ENCODE results near the gene NCMAP.

NCMAP gene

DNA sequence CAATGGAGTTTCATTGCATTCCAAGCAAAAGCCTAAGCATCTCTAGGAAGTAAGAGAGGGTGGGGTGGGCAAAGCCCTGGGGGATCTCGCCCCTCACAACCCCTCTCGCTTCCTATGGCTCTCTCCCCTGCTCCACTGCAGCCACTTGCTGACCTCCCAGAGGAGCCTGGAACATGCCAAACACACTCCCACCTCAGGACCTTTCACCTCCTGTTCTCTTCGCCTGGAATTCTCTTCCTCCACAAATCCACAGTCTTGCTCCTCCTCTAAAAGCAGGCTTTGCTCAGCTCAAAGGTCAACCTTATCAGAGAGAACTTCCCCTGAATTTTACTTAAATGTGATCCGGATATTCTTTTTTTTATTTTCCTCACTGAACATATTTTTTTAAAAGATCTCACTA is 66.3 kb downstream of the NCMAP start:
- no peak for DNase-seq (ENCODE audit: low read depth)

DNA sequence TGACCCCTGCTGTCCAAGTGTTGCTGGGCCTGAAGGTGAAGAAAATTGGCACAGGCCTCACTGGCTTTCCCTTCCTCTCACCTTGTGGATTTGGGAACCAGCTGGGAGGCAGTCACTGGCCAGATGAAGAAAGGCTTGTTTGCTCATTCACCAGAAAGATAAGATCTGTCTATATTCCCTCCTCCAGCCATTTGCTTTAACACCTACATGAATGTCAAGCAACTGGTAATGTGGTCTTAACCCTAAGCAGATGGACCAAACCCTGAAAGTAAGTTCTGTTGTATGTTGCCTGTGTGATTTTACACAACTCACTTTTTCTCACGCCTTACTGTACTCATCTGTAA is 76.9 kb downstream of the NCMAP start:
- no peak for DNase-seq (ENCODE audit: low read depth)

DNA sequence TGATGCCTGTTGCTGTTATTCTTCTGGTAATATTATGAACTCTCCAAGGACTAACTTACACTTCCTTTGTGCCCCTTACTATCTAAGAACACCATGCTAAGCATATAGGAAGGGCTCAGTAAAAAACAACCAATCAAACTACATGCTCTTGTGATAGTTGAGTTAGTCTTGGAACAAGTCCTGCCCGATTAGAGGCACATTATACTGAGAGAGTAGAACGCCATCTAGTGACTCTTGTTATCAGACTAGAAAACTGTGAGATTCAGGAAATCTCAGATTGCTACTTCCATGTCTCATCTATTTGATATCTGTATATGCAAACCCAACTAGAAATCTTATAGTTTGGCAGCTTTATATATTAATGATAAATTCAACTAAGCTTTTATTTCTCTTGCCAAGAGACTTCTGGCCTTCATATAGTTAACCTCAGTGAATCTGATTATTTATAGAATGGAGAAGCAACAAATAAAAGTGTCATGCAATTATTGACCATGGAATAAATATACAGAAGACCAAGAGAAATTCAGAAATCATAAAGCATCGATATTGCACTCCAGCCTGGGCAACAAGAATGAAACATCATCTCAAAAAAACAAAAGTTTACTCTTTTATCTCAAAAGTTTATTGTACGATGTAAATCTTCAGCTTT is 79.4 kb downstream of the NCMAP start:
- no peak for DNase-seq (ENCODE audit: low read depth)

DNA sequence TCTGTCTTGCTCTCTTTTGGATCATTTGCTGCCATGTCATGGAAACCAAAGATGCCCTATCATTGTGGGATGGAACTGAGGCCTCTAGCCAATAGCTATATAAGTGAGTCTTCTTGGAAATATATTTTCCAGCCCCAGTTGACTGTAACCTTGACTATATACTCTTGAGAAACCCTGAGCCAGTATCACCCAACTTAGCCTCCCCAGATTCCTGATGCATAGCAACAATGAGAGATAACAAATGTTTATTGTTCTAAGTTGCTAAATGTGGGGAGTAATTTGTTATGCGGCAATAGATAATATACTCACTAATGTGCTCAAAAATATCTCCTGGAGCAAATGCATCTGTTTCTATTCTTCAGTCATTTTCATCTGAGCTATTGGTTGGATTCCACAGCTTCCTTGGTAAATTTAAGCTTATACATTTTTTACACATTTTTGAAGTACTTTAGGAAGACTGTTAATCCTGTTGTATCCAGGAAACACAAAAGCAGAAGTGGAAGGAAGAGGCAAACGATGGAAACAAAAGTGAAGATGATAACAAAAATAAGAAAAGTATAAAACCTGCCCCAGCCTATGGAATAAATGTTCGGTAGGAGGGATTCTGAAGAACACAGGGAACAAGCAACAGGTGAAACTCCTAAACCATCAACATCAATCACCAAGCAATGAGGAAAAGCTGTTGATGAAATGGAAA is 80.9 kb downstream of the NCMAP start:
- no peak for DNase-seq (ENCODE audit: low read depth)

DNA sequence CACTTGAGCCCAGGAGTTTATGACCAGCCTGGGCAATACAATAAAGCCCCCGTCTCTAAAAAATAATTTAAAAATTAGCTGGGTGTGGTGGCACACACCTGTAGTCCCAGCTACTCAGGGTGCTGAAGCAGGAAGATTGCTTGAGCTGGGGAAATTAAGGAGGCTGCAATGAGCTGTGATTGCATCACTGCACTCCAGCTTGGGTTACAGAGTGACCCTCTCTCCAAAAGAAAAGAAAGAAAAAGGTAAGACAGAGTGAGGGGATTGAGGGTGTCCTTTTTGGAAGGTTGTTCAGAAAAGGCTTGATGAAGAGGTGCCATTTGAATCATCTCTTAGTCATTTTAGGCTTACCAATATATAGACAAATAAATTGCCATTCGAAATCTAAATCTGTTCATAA is 83.2 kb downstream of the NCMAP start:
- no peak for DNase-seq (ENCODE audit: low read depth)

DNA sequence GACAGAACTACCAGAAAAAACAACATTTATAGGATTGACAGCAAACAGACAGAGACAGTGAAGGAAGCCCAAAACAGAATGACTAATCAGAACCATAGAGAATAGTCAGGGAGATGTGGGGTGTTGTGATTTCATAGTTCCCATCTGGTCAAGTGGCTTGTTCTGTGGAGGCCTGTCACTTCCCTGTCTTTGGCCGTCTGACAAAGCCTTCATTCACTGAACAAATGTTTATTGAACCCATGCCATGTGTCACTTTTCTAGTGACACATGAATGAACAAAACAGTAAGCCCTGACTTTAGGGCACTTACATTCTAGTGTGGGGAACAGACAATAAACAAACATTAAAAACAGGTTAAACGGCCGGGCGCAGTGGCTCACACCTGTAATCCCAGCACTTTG is 84.0 kb downstream of the NCMAP start:
- no peak for DNase-seq (ENCODE audit: low read depth)

DNA sequence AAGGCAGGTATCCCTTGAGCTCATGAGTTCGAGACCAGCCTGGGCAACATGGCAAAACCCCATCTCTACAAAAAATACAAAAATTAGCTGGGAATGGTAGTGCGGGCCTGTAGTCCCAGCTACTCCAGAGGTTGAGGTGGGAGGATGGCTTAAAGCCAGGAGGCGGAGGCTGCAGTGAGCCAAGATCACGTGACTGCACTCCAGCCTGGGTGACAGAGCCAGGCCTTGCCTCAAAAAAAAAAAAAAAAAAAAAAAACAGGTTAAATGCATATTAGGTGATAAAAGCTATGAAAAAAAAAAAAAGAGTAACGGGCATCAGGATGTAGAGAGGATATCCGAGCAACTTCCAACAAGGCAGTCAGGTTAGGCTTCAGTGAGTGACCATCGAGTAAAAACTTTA is 84.4 kb downstream of the NCMAP start:
- no peak for DNase-seq (ENCODE audit: low read depth)

DNA sequence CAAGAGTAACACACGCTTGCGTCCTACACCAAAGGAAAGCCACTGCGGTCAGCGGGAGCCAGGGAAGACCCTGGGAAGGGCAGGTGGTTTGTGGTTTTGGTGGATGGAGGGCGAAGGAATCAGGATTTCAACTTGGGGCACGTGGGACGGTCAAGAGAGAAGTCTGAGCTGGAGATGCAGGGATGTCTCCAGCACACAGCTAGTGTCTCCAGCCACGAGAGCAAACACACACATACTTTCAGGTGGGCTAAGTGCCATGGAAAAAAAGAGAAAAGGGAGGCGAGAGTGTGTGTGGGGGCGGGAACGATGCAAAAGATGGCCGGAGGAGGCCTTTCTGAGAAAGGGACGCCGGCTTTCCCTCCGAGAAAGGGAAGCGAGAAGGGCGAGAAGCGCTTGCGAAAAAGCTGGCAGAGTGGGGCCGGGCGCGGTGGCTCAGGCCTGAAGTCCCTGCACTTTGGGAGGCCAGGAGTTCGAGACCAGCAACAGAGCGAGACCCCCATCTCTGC is 85.8 kb downstream of the NCMAP start:
- no peak for DNase-seq (ENCODE audit: low read depth)

DNA sequence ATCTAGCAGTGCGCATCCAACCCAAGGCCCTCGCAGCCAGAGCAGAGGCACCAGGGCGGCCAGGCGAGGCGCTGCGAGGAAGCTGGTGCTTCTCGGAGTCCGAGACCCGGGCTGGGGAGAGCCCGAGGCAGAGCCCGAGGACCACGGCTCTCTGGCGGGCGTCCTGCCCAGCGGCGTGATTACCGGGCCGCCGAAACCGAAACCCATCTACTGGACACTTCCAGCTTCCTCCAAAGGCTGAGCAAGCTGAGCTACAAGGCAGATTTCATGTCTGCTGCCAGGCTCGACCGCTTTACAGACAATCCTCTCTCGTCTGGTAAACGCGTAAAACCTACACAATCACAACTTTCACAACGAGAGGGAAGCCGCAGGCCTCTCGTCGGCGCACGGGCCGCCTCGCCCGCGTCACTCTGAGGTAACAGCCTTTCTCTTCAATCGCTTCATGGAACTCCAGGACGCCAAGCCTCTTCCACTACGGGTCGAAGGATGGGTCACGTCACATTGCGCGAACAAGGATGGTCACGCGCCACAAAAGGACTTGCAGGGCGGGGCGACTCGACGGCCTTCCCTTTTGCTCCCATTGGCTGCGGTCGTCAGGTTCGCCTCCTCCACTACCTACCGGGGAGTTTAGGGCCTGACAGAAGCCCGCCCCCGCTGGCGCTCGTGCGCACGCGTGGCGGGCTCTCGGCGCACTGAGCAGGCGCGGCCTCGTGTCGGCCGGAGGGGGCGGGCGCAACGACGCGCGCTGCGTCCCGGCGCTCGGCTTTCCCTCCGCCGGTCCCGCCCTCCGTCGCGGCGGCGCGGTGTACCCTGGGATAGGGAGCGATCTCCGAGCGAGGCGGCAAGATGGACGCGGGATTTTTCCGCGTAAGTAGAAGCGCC is 86.8 kb downstream of the NCMAP start, which contains the start of gene SRRM1:
SRRM1 (plus strand) TSS at position 822 of the 882 bp plus-strand sequence; CDS start at position 847, 25 bp downstream.
- DNase-seq (ENCODE audit: low read depth) = peak; percentile 97

DNA sequence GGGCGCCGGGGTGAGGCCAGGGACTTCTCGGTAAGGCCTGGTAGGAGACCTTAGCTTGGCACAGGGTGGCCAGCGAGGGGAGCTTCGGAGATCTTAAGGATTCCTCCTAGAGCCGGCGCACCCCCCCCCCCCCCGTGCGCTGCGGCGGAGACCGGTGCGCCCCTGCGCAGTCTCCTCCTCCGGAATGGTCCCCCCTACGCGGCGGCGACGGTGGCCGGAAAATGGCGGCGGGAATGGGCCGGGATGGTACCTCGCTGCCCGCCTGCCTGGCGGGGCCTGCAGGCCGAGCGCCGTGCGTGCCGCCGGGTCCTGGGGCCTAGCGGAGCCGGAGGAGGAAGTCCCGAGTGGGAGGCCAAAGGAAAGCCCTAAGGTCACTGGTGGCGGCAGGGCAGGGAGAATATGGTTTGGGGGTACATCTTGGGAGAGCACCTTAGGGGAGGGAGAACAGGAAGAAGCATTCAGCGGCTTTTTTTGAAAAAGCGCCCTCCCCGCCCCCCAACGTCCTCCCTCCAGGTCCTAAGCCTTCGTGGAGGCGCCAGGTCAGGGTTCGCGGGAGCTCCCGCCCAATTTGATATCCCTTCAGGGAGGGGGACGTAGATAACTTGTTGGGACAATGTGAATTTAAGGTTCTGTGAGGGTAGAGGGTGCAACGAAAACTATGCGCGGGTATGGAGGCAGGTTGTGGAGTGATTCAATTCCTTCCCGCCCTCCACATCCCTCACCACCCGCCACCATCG is 87.6 kb downstream of the NCMAP start:
- DNase-seq (ENCODE audit: low read depth) = no peak

DNA sequence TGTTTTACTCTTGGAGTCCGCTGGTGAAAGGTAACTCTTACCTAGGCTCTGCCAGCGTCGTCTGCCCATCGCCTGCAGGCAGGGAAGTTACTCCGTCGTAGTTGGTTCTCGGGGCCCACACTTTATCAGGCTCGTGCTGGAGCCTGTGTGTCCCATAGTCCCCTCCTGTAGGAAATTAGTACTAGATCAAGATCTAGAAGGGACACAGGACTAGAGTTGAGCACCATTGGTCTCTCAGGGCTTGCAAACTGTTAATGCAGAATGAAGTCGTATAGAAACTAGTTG is 88.2 kb downstream of the NCMAP start:
- no peak for DNase-seq (ENCODE audit: low read depth)

DNA sequence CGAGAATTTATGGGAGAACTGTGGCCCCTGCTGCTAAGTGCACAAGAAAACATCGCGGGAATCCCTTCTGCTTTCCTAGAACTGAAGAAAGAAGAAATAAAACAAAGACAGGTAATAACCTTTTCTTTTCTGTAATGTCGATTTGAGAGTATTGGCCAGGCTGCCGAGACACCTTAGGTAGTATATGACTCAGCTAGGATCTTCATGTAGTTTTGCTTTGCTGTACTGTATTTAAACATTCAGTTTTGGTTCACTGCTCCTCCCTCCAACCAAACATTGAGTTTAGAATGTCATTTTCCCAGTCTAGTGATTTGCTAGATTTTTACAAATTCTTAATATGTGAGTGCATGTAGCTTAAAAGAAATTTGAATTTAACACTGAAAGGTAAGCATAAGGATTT is 93.0 kb downstream of the NCMAP start:
- DNase-seq (ENCODE audit: low read depth) = no peak

DNA sequence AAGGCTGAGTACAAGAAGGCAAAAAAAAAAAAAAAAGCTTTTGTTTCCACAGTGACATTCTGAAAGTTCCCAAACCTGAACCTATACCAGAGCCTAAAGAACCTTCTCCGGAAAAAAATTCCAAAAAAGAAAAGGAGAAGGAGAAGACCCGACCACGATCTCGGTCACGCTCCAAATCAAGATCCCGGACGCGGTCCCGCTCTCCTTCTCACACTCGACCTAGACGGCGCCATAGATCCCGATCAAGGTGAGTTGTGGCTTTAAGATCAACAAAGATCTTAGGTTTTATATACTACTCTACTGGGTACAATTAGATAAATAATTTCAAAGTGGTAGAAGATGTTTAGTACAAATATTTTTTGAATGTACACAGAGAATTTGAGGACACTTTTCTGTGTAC is 96.5 kb downstream of the NCMAP start:
- DNase-seq (ENCODE audit: low read depth) = no peak

DNA sequence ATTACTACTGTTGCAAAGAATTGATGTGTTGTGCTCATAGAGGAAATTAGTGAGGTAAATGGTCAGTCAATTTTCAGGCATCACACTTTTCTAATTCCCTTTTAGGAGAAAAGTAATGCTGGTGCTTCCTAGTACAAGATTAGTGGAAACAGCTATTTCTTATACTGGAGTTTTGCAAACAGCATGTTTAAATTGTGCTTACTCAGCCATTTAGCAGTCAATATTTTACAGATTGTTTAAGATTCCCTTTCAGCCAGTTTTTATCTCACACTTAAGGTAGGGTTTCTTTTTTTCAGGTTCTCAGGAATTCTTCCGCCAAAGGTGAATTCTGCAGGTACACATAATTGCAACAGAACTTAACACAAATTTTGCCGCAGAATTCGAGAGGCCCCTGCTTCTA is 98.1 kb downstream of the NCMAP start:
- DNase-seq (ENCODE audit: low read depth) = no peak

DNA sequence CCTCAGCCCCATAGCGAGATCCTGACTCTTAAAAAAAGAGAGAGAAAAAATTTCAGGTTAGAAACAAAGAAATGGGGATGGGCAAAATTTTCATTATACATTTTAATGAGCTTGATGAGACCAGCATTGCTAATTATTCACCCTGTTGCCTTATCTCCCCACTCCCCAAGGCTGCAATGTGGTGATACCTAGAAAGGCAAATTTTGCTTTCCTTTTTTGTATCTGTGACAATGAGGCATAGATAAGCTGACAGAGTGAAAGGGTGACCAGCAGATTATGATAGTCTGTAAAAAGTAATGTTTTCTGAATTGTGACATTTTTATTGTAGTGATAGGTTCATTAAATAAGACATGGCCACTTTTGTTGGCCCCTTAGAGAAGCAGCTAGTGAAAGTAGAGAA is 100.2 kb downstream of the NCMAP start:
- DNase-seq (ENCODE audit: low read depth) = no peak

DNA sequence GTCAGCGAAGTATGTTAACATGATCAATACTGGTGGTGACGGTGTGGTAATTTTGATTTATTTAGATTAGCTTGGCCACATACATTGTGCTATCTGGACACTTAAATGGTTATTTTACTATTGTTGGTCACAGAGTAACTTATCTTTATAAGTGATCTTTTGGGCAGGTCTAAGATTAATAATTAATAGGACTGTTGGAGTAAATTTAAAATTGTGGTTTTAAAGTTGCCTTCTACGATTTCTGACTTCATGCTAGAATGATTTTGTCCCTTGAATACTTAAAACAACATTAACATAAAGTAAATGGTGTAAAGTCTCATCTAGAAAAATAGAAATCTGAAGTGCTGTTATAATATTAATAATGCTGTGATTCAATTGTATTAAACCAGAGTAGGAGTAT is 101.9 kb downstream of the NCMAP start:
- no peak for DNase-seq (ENCODE audit: low read depth)

Measured in activated T-helper 1 cell treated with Interleukin-2 at 50 U/mL for 16 hours (primary cell).